Measurements from ENCODE around the gene LRMDA. TPM values are rescaled to one million over a fixed set of nuclear protein-coding genes. Genes with fewer than 3 reads are reported as not detected.

Gene LRMDA
- total and polyA plus RNA-seq, 10 of the 15 experiments (the other 5 are each of a cell fraction or from before 2014, with no cell fraction given) = 0.07 to 0.54 (median 0.29) TPM; not detected in 4

- H3K27me3 ChIP-seq (replicated peaks in 1 of 2; ENCODE audit: control insufficient read depth in 2 of 2, insufficient read depth in 2 of 2, low read length in 1 of 2) = no peaks in the 10 kb centered on the region
- no peak overlapping the region for H2AFZ ChIP-seq (ENCODE audit: control insufficient read depth, low read depth, low read length)
- no peak overlapping the region for H3K4me2 ChIP-seq (ENCODE audit: control insufficient read depth, insufficient read depth)
- in situ Hi-C loops (cut with MboI) = no loop called here
- H3K79me2 ChIP-seq (ENCODE audit: control insufficient read depth, insufficient read depth, low read length) = no peaks in the 10 kb centered on the region
- no peaks in the 10 kb centered on the region for H4K20me1 ChIP-seq (ENCODE audit: control insufficient read depth, insufficient read depth)
- CTCF ChIA-PET = no interaction called here
- H3K9me3 ChIP-seq (replicated peaks; ENCODE audit: control insufficient read depth, insufficient read depth, low read length) = no peaks in the 10 kb centered on the region
- no peaks in the 10 kb centered on the region for H3K36me3 ChIP-seq (ENCODE audit: control insufficient read depth in 2 of 2, insufficient read depth in 2 of 2, low read length in 1 of 2)
- FAIRE-seq (no peak), DNase-seq (ENCODE audit: low read depth, low spot score) (no peak), ATAC-seq (no peak)
- POLR2A ChIA-PET = no interaction called here
- H3K4me1 ChIP-seq (ENCODE audit: control insufficient read depth, insufficient read depth, low read length) = no peaks in the 10 kb centered on the region
- H3K9ac ChIP-seq (ENCODE audit: control insufficient read depth, insufficient read depth, low read length) = no peak overlapping the region
- RAD21 ChIA-PET (ENCODE audit: unreplicated experiment) = no interaction called here
- intact Hi-C loops (cut with micrococcal nuclease; ENCODE audit: unreplicated experiment) = no loop called here
- 36% methylated on average over 9 of the region's 9 CpGs for WGBS (ENCODE audit: insufficient coverage, insufficient replicate concordance, low lambda C conversion rate, missing lambda C conversion rate)
- no TSS peak for BruUV-seq (replicated peaks)
- SMC1A ChIA-PET (ENCODE audit: uncharacterized antibody, unreplicated experiment) = no interaction called here
- no peak overlapping the region for H3K27ac ChIP-seq (ENCODE audit: control insufficient read depth, insufficient read depth)
- TF ChIP-seq CHD1 (IDR thresholded peaks at IDR 0.05; ENCODE audit: low read depth, low read length) (no peak), POLR2A (IDR thresholded peaks at IDR 0.05; ENCODE audit: low read depth, low read length) (no peak), RELB (IDR thresholded peaks at IDR 0.05; ENCODE audit: low read depth) (no peak), MTA2 (IDR thresholded peaks at IDR 0.05; ENCODE audit: low read depth) (no peak), SP1 (IDR thresholded peaks at IDR 0.05; ENCODE audit: low read depth, low read length) (no peak), HCFC1 (IDR thresholded peaks at IDR 0.05; ENCODE audit: low read length) (no peak), NRF1 (conservative IDR thresholded peaks at IDR 0.05; ENCODE audit: low read depth, low read length) (no peak)
- no peak overlapping the region for H3K4me3 ChIP-seq
Measured at GRCh38 chr10:75723319-75723980, 292.0 kb downstream of the LRMDA start.

GRCh38 chr10:75724047-75724446 lies 292.6 kb downstream of the LRMDA start:
- H3K79me2 ChIP-seq (ENCODE audit: control insufficient read depth, insufficient read depth, low read length) = no peaks in the 10 kb centered on the region
- CTCF ChIA-PET = no interaction called here
- RAD21 ChIA-PET (ENCODE audit: unreplicated experiment) = no interaction called here
- no peaks in the 10 kb centered on the region for H3K9me3 ChIP-seq (replicated peaks; ENCODE audit: control insufficient read depth, insufficient read depth, low read length)
- no peak overlapping the region for H3K4me2 ChIP-seq (ENCODE audit: control insufficient read depth, insufficient read depth)
- TF ChIP-seq SKIL (IDR thresholded peaks at IDR 0.05; ENCODE audit: low read depth, poor library complexity, severe bottlenecking) (no peak), KDM1A (IDR thresholded peaks at IDR 0.05; ENCODE audit: borderline replicate concordance) (no peak), SP1 (IDR thresholded peaks at IDR 0.05; ENCODE audit: low read depth, low read length) (no peak), POLR2AphosphoS2 (IDR thresholded peaks at IDR 0.05; ENCODE audit: low read depth, low read length) (no peak), JUND (IDR thresholded peaks at IDR 0.05; ENCODE audit: low read depth, low read length) (no peak)
- WGBS (ENCODE audit: insufficient coverage, insufficient replicate concordance, low lambda C conversion rate, missing lambda C conversion rate) = 3% methylated on average over 2 of the region's 2 CpGs
- no peaks in the 10 kb centered on the region for H3K4me1 ChIP-seq (ENCODE audit: control insufficient read depth, insufficient read depth, low read length)
- no peak overlapping the region for H2AFZ ChIP-seq (ENCODE audit: control insufficient read depth, low read depth, low read length)
- no peak overlapping the region for H3K9ac ChIP-seq (ENCODE audit: control insufficient read depth, insufficient read depth, low read length)
- H4K20me1 ChIP-seq (ENCODE audit: control insufficient read depth, insufficient read depth) = no peaks in the 10 kb centered on the region
- no TSS peak for BruUV-seq (replicated peaks)
- intact Hi-C loops (cut with micrococcal nuclease; ENCODE audit: unreplicated experiment) = no loop called here
- POLR2A ChIA-PET = no interaction called here
- H3K27me3 ChIP-seq (replicated peaks in 1 of 2; ENCODE audit: control insufficient read depth in 2 of 2, insufficient read depth in 2 of 2, low read length in 1 of 2) = no peaks in the 10 kb centered on the region
- ATAC-seq = no peak
- H3K27ac ChIP-seq (ENCODE audit: control insufficient read depth, insufficient read depth) = no peak overlapping the region
- H3K4me3 ChIP-seq = no peak overlapping the region
- SMC1A ChIA-PET (ENCODE audit: uncharacterized antibody, unreplicated experiment) = no interaction called here
- DNase-seq (ENCODE audit: low read depth, low spot score) = no peak
- H3K36me3 ChIP-seq (ENCODE audit: control insufficient read depth in 2 of 2, insufficient read depth in 2 of 2, low read length in 1 of 2) = no peaks in the 10 kb centered on the region
- in situ Hi-C loops (cut with MboI) = no loop called here
- FAIRE-seq = no peak

Data from GM12878 (cell line).